ENCODE measurements around the gene STK32C.

GRCh38 chr10:132223611-132224342 lies 84.0 kb downstream of the STK32C start:
- no peak for TF ChIP-seq BHLHE40 (IDR thresholded peaks at IDR 0.05; ENCODE audit: borderline replicate concordance)
- no peak for TF ChIP-seq ELF4 (IDR thresholded peaks at IDR 0.05)
- no peak for TF ChIP-seq PKNOX1 (IDR thresholded peaks at IDR 0.05)
- TF ChIP-seq NFRKB (IDR thresholded peaks at IDR 0.05), result no peak
- TF ChIP-seq HDGF (IDR thresholded peaks at IDR 0.05; ENCODE audit: borderline replicate concordance), result no peak
- no peak for TF ChIP-seq FOXA1 (IDR thresholded peaks at IDR 0.05)
- TF ChIP-seq FOXK2 (IDR thresholded peaks at IDR 0.05), result no peak
- TF ChIP-seq SP1 (IDR thresholded peaks at IDR 0.05), result no peak
- no peak for TF ChIP-seq ARNT (IDR thresholded peaks at IDR 0.05)
- TF ChIP-seq L3MBTL2 (conservative IDR thresholded peaks at IDR 0.05), result no peak
- no peak for TF ChIP-seq FOXM1 (IDR thresholded peaks at IDR 0.05; ENCODE audit: borderline replicate concordance)
- TF ChIP-seq TARDBP (IDR thresholded peaks at IDR 0.05), result no peak
- no peak for TF ChIP-seq ZNF384 (IDR thresholded peaks at IDR 0.05)

Measured in HEK293T (cell line).